ENCODE measurements around the gene CCR1.

- TF ChIP-seq CTCF (IDR thresholded peaks at IDR 0.05): no peak
- TF ChIP-seq POLR2A (IDR thresholded peaks at IDR 0.05): no peak
Measured at GRCh38 chr3:46205286-46205960, 2.7 kb downstream of the CCR1 start.

Data from uterus (tissue), 2 donors.